Esophagus muscularis mucosa (tissue), 4 donors: ENCODE measurements around the gene MCF2. TPM values are rescaled to one million over a fixed set of nuclear protein-coding genes. Genes with fewer than 3 reads are reported as not detected.
A peak's percentile ranks its signal among the peaks of the same experiment; 100 is the strongest.
"Not testable (repeated sequence)": the region's sequence is repeated elsewhere in the genome, so short reads cannot be mapped to it uniquely, and the experiment has no call there.

Source experiments
- DNase-seq: peaks from one replicate; pipeline ENCODE4 v3.0.0-alpha.2; 2017; ENCODE audit errors: extremely low spot score
- H3K27ac ChIP-seq, 4 donors: fragments of 200-600 bp; sonication (generic); replicated peaks in 1 of 4; 1 replicate in 3 of 4; 2 replicates in 1 of 4; pipeline ENCODE4 v1.5.1; 2016 to 2019; ENCODE audit warnings: mild to moderate bottlenecking in 1 of 4
- H3K27me3 ChIP-seq, 4 donors: fragments of 200-600 bp; sonication (generic); one replicate each; pipeline versions ENCODE4 v1.5.1 to v1.6.0; 2016 to 2019
- H3K36me3 ChIP-seq, 4 donors: fragments of 200-600 bp; sonication (generic); one replicate each; pipeline ENCODE4 v1.5.1; 2016 to 2019
- H3K4me1 ChIP-seq, 4 donors: fragments of 200-600 bp; sonication (generic); one replicate each; pipeline ENCODE4 v1.5.1; 2016 to 2019
- H3K4me3 ChIP-seq, 4 donors: fragments of 200-600 bp; sonication (generic); 1 replicate in 2 of 4; 2 replicates in 2 of 4; pipeline ENCODE4 v1.5.1; 2016 to 2019; ENCODE audit warnings: mild to moderate bottlenecking in 4 of 4, moderate library complexity in 1 of 4
- H3K9me3 ChIP-seq, 4 donors: fragments of 200-600 bp; sonication (generic); 1 replicate in 3 of 4; 2 replicates in 1 of 4; pipeline ENCODE4 v1.5.1; 2016 to 2019
- EP300 ChIP-seq: sonication (generic); formaldehyde crosslinking; IDR thresholded peaks from one replicate; pipeline ENCODE4 v1.6.1; 2017; ENCODE audit warnings: antibody characterized with exemption
- POLR2A ChIP-seq: fragments of 450-650 bp; IDR thresholded peaks from one replicate; pipeline ENCODE4 v1.6.1; 2017; ENCODE audit warnings: antibody characterized with exemption, moderate library complexity, mild to moderate bottlenecking, low read depth
- POLR2AphosphoS5 ChIP-seq, 2 donors: sonication (generic); formaldehyde crosslinking; IDR thresholded peaks; one replicate each; pipeline ENCODE4 v1.6.1; 2017; ENCODE audit warnings: antibody characterized with exemption in 2 of 2
- WGBS: methylation state at CpG from one replicate; pipeline ENCODE4 v1.1.5; 2018; 5-methylcytosine and 5-hydroxymethylcytosine counted together
- intact Hi-C: fragments of 100-400 bp; cut with DNase I; formaldehyde crosslinking; loops from one replicate; pipeline ENCODE4 v1.15.1; 2023
- total RNA-seq, 4 donors: library from RNA; depleted of rRNA; stranded (reverse); fragments of >200 nt; gene quantifications; one replicate each; pipeline versions ENCODE4 v1.1.0 to v1.2.1, GENCODE V29; 2016
- TF ChIP-seq, protein P1 (sequence below), 3 experiments: fragments of 200-600 bp in 2 of 3; fragments of 450-650 bp in 1 of 3; sonication (generic) in 2 of 3; IDR thresholded peaks; one replicate each; pipeline ENCODE4 v1.5.1; 2017 to 2019; ENCODE audit warnings: antibody characterized with exemption in 3 of 3, mild to moderate bottlenecking in 2 of 3, moderate library complexity in 1 of 3

MCF2 gene
- total RNA-seq, 4 donors from 2014 or later = 0.33 to 0.83 (median 0.39) TPM; not detected in 1

- intact Hi-C loops = no loop called here
- WGBS = 29% methylated on average over 16 of the region's 52 CpGs
- peaks cover 0 to 14% (median 11%) of the 10 kb centered on the region in 4 donors for H3K4me1 ChIP-seq
- H3K27ac ChIP-seq = no peak overlapping the region
- H3K36me3 ChIP-seq = no peaks in the 10 kb centered on the region
- H3K27me3 ChIP-seq = peaks cover 0 to 15% (median 6%) of the 10 kb centered on the region in 4 donors
- no peak for TF ChIP-seq POLR2AphosphoS5 (IDR thresholded peaks at IDR 0.05)
- TF ChIP-seq, protein P1, sequence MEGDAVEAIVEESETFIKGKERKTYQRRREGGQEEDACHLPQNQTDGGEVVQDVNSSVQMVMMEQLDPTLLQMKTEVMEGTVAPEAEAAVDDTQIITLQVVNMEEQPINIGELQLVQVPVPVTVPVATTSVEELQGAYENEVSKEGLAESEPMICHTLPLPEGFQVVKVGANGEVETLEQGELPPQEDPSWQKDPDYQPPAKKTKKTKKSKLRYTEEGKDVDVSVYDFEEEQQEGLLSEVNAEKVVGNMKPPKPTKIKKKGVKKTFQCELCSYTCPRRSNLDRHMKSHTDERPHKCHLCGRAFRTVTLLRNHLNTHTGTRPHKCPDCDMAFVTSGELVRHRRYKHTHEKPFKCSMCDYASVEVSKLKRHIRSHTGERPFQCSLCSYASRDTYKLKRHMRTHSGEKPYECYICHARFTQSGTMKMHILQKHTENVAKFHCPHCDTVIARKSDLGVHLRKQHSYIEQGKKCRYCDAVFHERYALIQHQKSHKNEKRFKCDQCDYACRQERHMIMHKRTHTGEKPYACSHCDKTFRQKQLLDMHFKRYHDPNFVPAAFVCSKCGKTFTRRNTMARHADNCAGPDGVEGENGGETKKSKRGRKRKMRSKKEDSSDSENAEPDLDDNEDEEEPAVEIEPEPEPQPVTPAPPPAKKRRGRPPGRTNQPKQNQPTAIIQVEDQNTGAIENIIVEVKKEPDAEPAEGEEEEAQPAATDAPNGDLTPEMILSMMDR (IDR thresholded peaks at IDR 0.05) = no peak
- no peak for TF ChIP-seq EP300
- TF ChIP-seq POLR2A = no peak
- DNase-seq = no peak
- no peaks in the 10 kb centered on the region for H3K9me3 ChIP-seq
- peak overlapping the region; percentile 40 to 53 (median 42) for H3K4me3 ChIP-seq
Observed at GRCh38 chrX:139691843-139692505, 16.0 kb downstream of the MCF2 start.

- DNase-seq = no peak
- Histone ChIP-seq H3K9me3 (no peaks in the 10 kb centered on the region), H3K27ac (no peak overlapping the region), H3K36me3 (no peaks in the 10 kb centered on the region), H3K4me3 (peak overlapping the region; percentile 40 to 53 (median 42)), H3K27me3 (peaks cover 0 to 15% (median 6%) of the 10 kb centered on the region in 4 donors), H3K4me1 (peaks cover 0 to 14% (median 11%) of the 10 kb centered on the region in 4 donors)
- intact Hi-C loops = no loop called here
- TF ChIP-seq EP300 (no peak), POLR2AphosphoS5 (IDR thresholded peaks at IDR 0.05) (no peak), POLR2A (no peak)
- TF ChIP-seq, protein P1 (IDR thresholded peaks at IDR 0.05) = no peak
- WGBS = 37% methylated on average over 23 of the region's 23 CpGs
Observed at GRCh38 chrX:139691493-139691842, 16.5 kb downstream of the MCF2 start.

DNA sequence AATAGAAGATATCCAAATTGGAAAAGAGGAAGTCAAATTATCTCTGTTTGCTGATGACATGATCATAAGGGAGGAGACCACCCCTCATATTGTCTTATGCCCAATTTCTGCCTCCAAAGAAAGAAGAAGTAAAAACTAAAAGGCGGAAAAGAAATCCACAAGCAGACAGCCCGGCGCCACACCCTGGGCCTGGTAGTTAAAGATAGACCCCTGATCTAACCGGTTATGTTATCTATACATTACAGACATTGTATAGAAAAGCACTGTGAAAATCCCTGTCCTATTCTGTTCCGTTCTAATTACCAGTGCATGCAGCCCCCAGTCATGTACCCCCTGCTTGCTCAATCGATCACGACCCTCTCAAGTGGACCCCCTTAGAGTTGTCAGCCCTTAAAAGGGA, 22.8 kb downstream of the MCF2 start:
- DNase-seq, H3K9me3 ChIP-seq, H3K27ac ChIP-seq, H3K4me1 ChIP-seq, intact Hi-C loops, H3K36me3 ChIP-seq, H3K27me3 ChIP-seq, H3K4me3 ChIP-seq: not testable (repeated sequence)
- WGBS = 83% methylated on average over 7 of the region's 7 CpGs

DNA sequence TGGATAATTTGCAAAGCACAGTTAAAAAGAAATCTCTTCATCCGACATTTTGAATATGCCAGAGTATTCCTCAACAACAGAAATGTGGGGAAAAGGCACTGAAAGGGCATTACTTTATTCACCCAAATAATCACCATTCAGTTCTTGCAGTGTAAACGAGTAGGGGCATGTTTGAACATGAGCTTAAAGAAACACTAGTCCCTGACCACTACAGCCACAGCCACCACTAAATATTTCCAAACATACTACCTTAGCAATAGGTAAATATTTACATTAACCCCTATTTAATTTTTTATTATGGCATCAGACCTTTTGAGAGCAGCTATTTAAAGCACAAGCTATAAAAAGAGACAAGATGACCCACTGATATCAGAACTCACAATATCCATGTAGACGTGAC, 27.6 kb downstream of the MCF2 start:
- Histone ChIP-seq H3K27ac (no peak overlapping the region), H3K36me3 (no peaks in the 10 kb centered on the region), H3K27me3 (no peaks in the 10 kb centered on the region), H3K9me3 (no peaks in the 10 kb centered on the region), H3K4me1 (no peaks in the 10 kb centered on the region), H3K4me3 (no peak overlapping the region)
- no peak for DNase-seq
- TF ChIP-seq POLR2AphosphoS5 (IDR thresholded peaks at IDR 0.05) (no peak), POLR2A (no peak), EP300 (no peak)
- TF ChIP-seq, protein P1 (IDR thresholded peaks at IDR 0.05) = no peak
- 55% methylated on average over 3 of the region's 3 CpGs for WGBS
- intact Hi-C loops = no loop called here

DNA sequence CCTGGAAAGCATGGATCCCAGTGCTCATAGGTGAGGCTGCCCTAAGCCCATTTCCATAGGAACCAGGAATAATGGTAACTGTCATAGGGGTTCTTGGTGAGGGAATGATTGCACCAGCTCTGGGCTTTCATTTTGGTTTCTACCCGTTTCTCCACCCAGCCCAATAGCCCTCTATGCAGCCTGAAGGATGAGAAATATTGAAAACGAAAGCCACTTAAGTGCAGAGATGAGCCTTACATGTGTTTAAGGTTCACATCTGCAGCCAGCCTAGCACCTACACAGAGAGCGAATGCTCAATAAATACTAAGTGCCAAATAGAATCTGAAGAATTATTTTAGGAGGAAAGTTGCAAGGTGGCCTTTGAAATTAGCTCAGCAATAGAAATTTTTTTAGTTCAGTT, 60.4 kb downstream of the MCF2 start:
- Histone ChIP-seq H3K36me3 (no peaks in the 10 kb centered on the region), H3K27me3 (no peaks in the 10 kb centered on the region), H3K9me3 (no peaks in the 10 kb centered on the region), H3K27ac (no peak overlapping the region), H3K4me3 (no peak overlapping the region), H3K4me1 (no peaks in the 10 kb centered on the region)
- 64% methylated on average over 3 of the region's 3 CpGs for WGBS
- DNase-seq = no peak
- no peak for TF ChIP-seq POLR2AphosphoS5 (IDR thresholded peaks at IDR 0.05)
- TF ChIP-seq POLR2A = no peak
- TF ChIP-seq, protein P1 (IDR thresholded peaks at IDR 0.05) = no peak
- no peak for TF ChIP-seq EP300
- intact Hi-C loops = no loop called here
